Measurements from ENCODE around the gene MAP4K2.

The MAP4K2 gene

DNA sequence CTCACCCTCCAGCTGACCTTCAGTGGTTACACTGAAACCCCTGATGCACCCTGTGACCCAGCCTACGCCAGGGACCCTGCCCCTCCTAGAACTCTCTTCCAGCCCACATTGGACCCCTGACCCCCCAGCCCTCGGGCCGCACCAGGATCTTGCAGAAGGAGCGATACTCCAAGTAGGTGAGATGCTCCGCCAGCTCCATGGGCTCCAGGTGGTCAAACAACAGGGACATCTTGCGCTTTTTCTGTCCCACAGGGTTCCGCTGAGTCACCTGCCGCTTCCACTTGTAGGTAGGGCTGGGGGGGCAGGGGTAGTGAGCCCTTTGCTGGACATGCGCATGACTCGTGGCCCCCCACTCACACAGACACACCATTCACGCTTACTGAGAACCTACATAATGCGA is 63.1 kb downstream of the MAP4K2 start:
- TF ChIP-seq, protein P1, sequence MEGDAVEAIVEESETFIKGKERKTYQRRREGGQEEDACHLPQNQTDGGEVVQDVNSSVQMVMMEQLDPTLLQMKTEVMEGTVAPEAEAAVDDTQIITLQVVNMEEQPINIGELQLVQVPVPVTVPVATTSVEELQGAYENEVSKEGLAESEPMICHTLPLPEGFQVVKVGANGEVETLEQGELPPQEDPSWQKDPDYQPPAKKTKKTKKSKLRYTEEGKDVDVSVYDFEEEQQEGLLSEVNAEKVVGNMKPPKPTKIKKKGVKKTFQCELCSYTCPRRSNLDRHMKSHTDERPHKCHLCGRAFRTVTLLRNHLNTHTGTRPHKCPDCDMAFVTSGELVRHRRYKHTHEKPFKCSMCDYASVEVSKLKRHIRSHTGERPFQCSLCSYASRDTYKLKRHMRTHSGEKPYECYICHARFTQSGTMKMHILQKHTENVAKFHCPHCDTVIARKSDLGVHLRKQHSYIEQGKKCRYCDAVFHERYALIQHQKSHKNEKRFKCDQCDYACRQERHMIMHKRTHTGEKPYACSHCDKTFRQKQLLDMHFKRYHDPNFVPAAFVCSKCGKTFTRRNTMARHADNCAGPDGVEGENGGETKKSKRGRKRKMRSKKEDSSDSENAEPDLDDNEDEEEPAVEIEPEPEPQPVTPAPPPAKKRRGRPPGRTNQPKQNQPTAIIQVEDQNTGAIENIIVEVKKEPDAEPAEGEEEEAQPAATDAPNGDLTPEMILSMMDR (IDR thresholded peaks at IDR 0.05; ENCODE audit: low read depth, low read length), result no peak
- H3K4me3 ChIP-seq (ENCODE audit: low read depth, low read length), result no peak overlapping the region
- in situ Hi-C loops (cut with HindIII; ENCODE audit: low sequenced_read_pairs), result no loop called here
- no peak for DNase-seq (ENCODE audit: low read depth, low spot score)

DNA sequence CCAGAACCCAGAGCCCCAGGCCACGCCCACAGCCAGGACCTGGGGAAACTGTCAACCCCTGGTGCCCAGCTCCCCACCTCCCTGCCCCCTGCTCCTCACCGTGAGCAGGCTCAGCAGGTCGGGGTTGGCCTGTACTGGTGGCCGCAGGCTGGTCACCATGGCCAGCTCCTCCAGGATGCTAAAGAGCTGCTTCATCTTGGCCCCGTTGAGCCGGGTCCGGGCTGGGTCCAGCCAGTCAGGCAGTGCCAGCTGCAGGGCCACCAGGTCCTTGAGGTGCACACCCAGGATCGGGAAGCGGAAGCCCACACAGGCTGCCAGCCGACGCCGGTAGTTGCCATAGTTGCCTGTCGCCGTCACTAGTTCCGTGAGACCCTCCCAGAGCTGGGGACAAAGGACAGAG is 66.4 kb downstream of the MAP4K2 start:
- DNase-seq (ENCODE audit: low read depth, low spot score), result no peak
- in situ Hi-C loops (cut with HindIII; ENCODE audit: low sequenced_read_pairs), result no loop called here
- no peak overlapping the region for H3K4me3 ChIP-seq (ENCODE audit: low read depth, low read length)
- TF ChIP-seq, protein P1 (IDR thresholded peaks at IDR 0.05; ENCODE audit: low read depth, low read length), result no peak

DNA sequence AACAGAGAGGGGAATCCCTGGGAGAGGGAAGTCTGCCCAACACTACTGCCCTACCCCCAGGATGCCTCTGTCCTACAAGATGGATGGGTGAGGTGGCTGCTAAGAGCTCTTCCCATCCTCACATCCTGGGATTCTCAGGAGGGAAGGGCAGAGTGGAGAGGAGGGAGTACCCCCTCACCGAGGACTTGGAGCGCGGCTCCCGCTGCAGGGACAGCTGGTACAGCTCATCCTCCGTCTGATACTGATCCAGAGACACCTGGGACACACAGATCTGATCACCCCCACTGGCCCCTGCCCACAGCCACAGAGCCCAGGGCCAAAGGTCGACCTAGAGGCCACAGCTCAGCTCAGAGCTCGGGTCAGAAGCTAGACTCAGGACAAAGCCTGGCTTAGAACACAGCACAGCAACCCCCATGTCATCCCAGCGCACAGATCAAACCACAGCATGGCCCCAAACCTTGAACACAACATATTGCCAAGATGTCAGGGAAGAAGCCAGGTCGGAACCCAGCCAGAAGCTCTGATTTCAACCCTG is 67.2 kb downstream of the MAP4K2 start:
- DNase-seq (ENCODE audit: low read depth, low spot score), result no peak
- TF ChIP-seq, protein P1 (IDR thresholded peaks at IDR 0.05; ENCODE audit: low read depth, low read length), result no peak
- H3K4me3 ChIP-seq (ENCODE audit: low read depth, low read length), result no peak overlapping the region
- in situ Hi-C loops (cut with HindIII; ENCODE audit: low sequenced_read_pairs), result no loop called here
